ENCODE measurements around the gene C2CD4A.

The C2CD4A gene

GRCh38 chr15:62104401-62104800, 37.6 kb downstream of the C2CD4A start:
- DNase-seq, result peak; percentile 45

GRCh38 chr15:62104846-62105245, 38.1 kb downstream of the C2CD4A start:
- no peak for DNase-seq

- no peak for DNase-seq
Observed at GRCh38 chr15:62105266-62105665, 38.5 kb downstream of the C2CD4A start.

- DNase-seq, result no peak
Observed at GRCh38 chr15:62106096-62106495, 39.3 kb downstream of the C2CD4A start.

- no peak for DNase-seq
Observed at GRCh38 chr15:62107571-62108121, 40.9 kb downstream of the C2CD4A start.

GRCh38 chr15:62108411-62108810, 41.6 kb downstream of the C2CD4A start:
- DNase-seq, result no peak

GRCh38 chr15:62109437-62109836, 42.7 kb downstream of the C2CD4A start:
- DNase-seq, result no peak

GRCh38 chr15:62109982-62110851, 43.4 kb downstream of the C2CD4A start:
- peak; percentile 48 for DNase-seq

GRCh38 chr15:62112081-62112480, 45.3 kb downstream of the C2CD4A start:
- no peak for DNase-seq

- no peak for DNase-seq
Observed at GRCh38 chr15:62112616-62113593, 46.1 kb downstream of the C2CD4A start.

GRCh38 chr15:62115847-62116246, 49.1 kb downstream of the C2CD4A start:
- DNase-seq, result no peak

GRCh38 chr15:62118520-62119226, 51.9 kb downstream of the C2CD4A start:
- no peak for DNase-seq

- DNase-seq, result no peak
Observed at GRCh38 chr15:62119227-62119864, 52.6 kb downstream of the C2CD4A start.

GRCh38 chr15:62119874-62120273, 53.1 kb downstream of the C2CD4A start:
- DNase-seq, result no peak
